Measurements from ENCODE around the gene AFF4.

Gene AFF4

GRCh38 chr5:132848270-132848669 lies 115.2 kb downstream of the AFF4 start:
- DNase-seq = no peak

GRCh38 chr5:132841305-132841704 lies 122.1 kb downstream of the AFF4 start:
- DNase-seq = no peak

GRCh38 chr5:132840896-132841295 lies 122.5 kb downstream of the AFF4 start:
- DNase-seq = no peak

- no peak for DNase-seq
Measured at GRCh38 chr5:132840313-132840712, 123.1 kb downstream of the AFF4 start.

- DNase-seq = no peak
Measured at GRCh38 chr5:132839426-132840301, 123.8 kb downstream of the AFF4 start.

GRCh38 chr5:132838516-132839282 lies 124.7 kb downstream of the AFF4 start:
- no peak for DNase-seq

- no peak for DNase-seq
Measured at GRCh38 chr5:132837868-132838267, 125.6 kb downstream of the AFF4 start.

GRCh38 chr5:132836852-132837251 lies 126.6 kb downstream of the AFF4 start:
- no peak for DNase-seq

GRCh38 chr5:132834057-132834456 lies 129.4 kb downstream of the AFF4 start:
- DNase-seq = no peak

- DNase-seq = no peak
Measured at GRCh38 chr5:132832612-132833011, 130.8 kb downstream of the AFF4 start.

GRCh38 chr5:132831095-132831860 lies 132.2 kb downstream of the AFF4 start:
- no peak for DNase-seq

- peak; percentile 12 to 23 for DNase-seq
Measured at GRCh38 chr5:132830436-132831094, 132.9 kb downstream of the AFF4 start, which contains the start of gene SHROOM1. Gene SHROOM1, minus strand, starts transcription at chr5:132830647. Its CDS starts 4,507 bp downstream, at chr5:132826140.

- DNase-seq = peak; percentile 58 to 75
Measured at GRCh38 chr5:132829742-132830435, 133.5 kb downstream of the AFF4 start.

- no peak for DNase-seq
Measured at GRCh38 chr5:132828846-132829494, 134.5 kb downstream of the AFF4 start.

GRCh38 chr5:132827943-132828673 lies 135.3 kb downstream of the AFF4 start:
- DNase-seq = no peak

GRCh38 chr5:132826424-132827082 lies 136.9 kb downstream of the AFF4 start:
- no peak for DNase-seq

- DNase-seq = peak in 1 of 2 experiments; percentile 13
Measured at GRCh38 chr5:132825834-132826391, 137.5 kb downstream of the AFF4 start.
